GM23248 (cell line): Measurements from ENCODE around the gene GJD3.
"Not testable (repeated sequence)": the region's sequence is repeated elsewhere in the genome, so short reads cannot be mapped to it uniquely, and the experiment has no call there.

Experiments used
- EZH2 ChIP-seq: fragments of 200-600 bp; sonication (generic); IDR thresholded peaks from 2 replicates; pipeline ENCODE4 v1.6.1; 2018; ENCODE audit warnings: antibody characterized with exemption, mild to moderate bottlenecking; ENCODE audit not compliant: insufficient read depth, poor library complexity, severe bottlenecking
- EZH2phosphoT487 ChIP-seq: fragments of 200-600 bp; sonication (generic); IDR thresholded peaks from 2 replicates; pipeline ENCODE4 v1.6.1; 2018; ENCODE audit warnings: antibody characterized with exemption, moderate library complexity, mild to moderate bottlenecking, low read depth; ENCODE audit not compliant: insufficient read depth

- not testable (repeated sequence) for TF ChIP-seq EZH2, EZH2phosphoT487
These were observed 11.2 kb upstream of the GJD3 start for GRCh38 chr17:40375786-40376185.
